DOHH2 (cell line): ENCODE results near the gene KREMEN2.
"Not testable (repeated sequence)": the region's sequence is repeated elsewhere in the genome, so short reads cannot be mapped to it uniquely, and the experiment has no call there.

ENCODE experiments used
- H3F3A ChIP-seq: fragments of 200-600 bp; sonication (generic), shearing (Covaris generic); 2 replicates; pipeline ENCODE4 v1.6.0; 2016; ENCODE audit warnings: antibody characterized with exemption, mild to moderate bottlenecking; ENCODE audit not compliant: control insufficient read depth, insufficient read depth
- H3K27ac ChIP-seq: fragments of 200-600 bp; sonication (generic); 2 replicates; pipeline ENCODE4 v1.5.1; 2014; ENCODE audit warnings: low read depth, mild to moderate bottlenecking, low read length, moderate library complexity
- H3K27me3 ChIP-seq: fragments of 200-600 bp; sonication (generic); 2 replicates; pipeline ENCODE4 v1.6.1; 2014; ENCODE audit warnings: mild to moderate bottlenecking, low read length, mixed read lengths; ENCODE audit not compliant: control insufficient read depth
- H3K36me3 ChIP-seq: fragments of 200-600 bp; sonication (generic); 2 replicates; pipeline ENCODE4 v1.6.1; 2014; ENCODE audit warnings: mild to moderate bottlenecking, low read length, moderate library complexity, mixed read lengths; ENCODE audit not compliant: control insufficient read depth
- H3K4me1 ChIP-seq: fragments of 200-600 bp; sonication (generic); 2 replicates; pipeline ENCODE4 v1.6.1; 2014; ENCODE audit warnings: mild to moderate bottlenecking, low read length, mixed read lengths; ENCODE audit not compliant: control insufficient read depth
- H3K4me2 ChIP-seq: fragments of 200-600 bp; sonication (generic); 2 replicates; pipeline ENCODE4 v1.6.0; 2014; ENCODE audit warnings: mild to moderate bottlenecking, low read length, moderate library complexity
- H3K4me3 ChIP-seq: fragments of 200-600 bp; sonication (generic); 2 replicates; pipeline ENCODE4 v1.5.1; 2014; ENCODE audit warnings: mild to moderate bottlenecking, low read length, mixed read lengths
- H3K79me2 ChIP-seq: fragments of 200-600 bp; sonication (generic); 2 replicates; pipeline ENCODE4 v1.6.1; 2014; ENCODE audit warnings: mild to moderate bottlenecking, low read length, mixed read lengths; ENCODE audit not compliant: control insufficient read depth
- H3K9me2 ChIP-seq: fragments of 200-600 bp; sonication (generic); replicated peaks from 2 replicates; pipeline ENCODE4 v1.6.1; 2014; ENCODE audit warnings: mild to moderate bottlenecking, low read length, mixed read lengths; ENCODE audit not compliant: control insufficient read depth
- H3K9me3 ChIP-seq: fragments of 200-600 bp; sonication (generic); 2 replicates; pipeline ENCODE4 v1.6.1; 2014; ENCODE audit warnings: antibody characterized with exemption, low read length, mixed read lengths; ENCODE audit not compliant: control insufficient read depth, insufficient read depth
- H4K20me1 ChIP-seq: fragments of 200-600 bp; sonication (generic); 2 replicates; pipeline ENCODE4 v1.6.0; 2014; ENCODE audit warnings: low read depth, mild to moderate bottlenecking, antibody characterized with exemption, low read length, moderate library complexity; ENCODE audit not compliant: control insufficient read depth, insufficient read depth
- CTCF ChIP-seq: fragments of 200-600 bp; sonication (generic); IDR thresholded peaks from one replicate; pipeline ENCODE4 v1.5.1; 2014; ENCODE audit warnings: antibody characterized with exemption, mild to moderate bottlenecking, low read depth, low read length; ENCODE audit not compliant: poor library complexity, severe bottlenecking
- EZH2phosphoT487 ChIP-seq: fragments of 200-600 bp; sonication (generic); IDR thresholded peaks from 2 replicates; pipeline ENCODE4 v1.6.1; 2017; ENCODE audit warnings: borderline replicate concordance, mild to moderate bottlenecking, antibody characterized with exemption, low read length, moderate library complexity, mixed read lengths

Gene KREMEN2

GRCh38 chr16:2927010-2927646 is 36.9 kb upstream of the KREMEN2 start:
- no peaks in the 10 kb centered on the region for H3K27me3 ChIP-seq
- no peaks in the 10 kb centered on the region for H3K79me2 ChIP-seq
- H3K36me3 ChIP-seq = peaks cover 3% of the 10 kb centered on the region
- peaks cover 10% of the 10 kb centered on the region for H3K4me1 ChIP-seq
- no peak for TF ChIP-seq EZH2phosphoT487
- TF ChIP-seq CTCF = peak; percentile 99
- H4K20me1 ChIP-seq = no peaks in the 10 kb centered on the region; the same call in 1 of the 2 replicates
- H3K9me3 ChIP-seq = no peaks in the 10 kb centered on the region
- H3K4me2 ChIP-seq = peak overlapping the region; percentile 52
- H3K4me3 ChIP-seq = peak overlapping the region; percentile 23; the same call in 1 of the 2 replicates
- H3K9me2 ChIP-seq = no peaks in the 10 kb centered on the region
- H3F3A ChIP-seq = no peaks in the 10 kb centered on the region; the same call in 1 of the 2 replicates
- H3K27ac ChIP-seq = no peak overlapping the region

- H3F3A ChIP-seq, H3K4me1 ChIP-seq, H3K27me3 ChIP-seq, H3K9me3 ChIP-seq, H3K36me3 ChIP-seq, H3K27ac ChIP-seq, H3K79me2 ChIP-seq, H3K4me2 ChIP-seq, H4K20me1 ChIP-seq, H3K9me2 ChIP-seq, H3K4me3 ChIP-seq: not testable (repeated sequence)
Measured at GRCh38 chr16:2928151-2928550, 35.9 kb upstream of the KREMEN2 start.

GRCh38 chr16:2928796-2929195 is 35.3 kb upstream of the KREMEN2 start:
- H3F3A ChIP-seq = no peaks in the 10 kb centered on the region; the same call in 1 of the 2 replicates
- H3K9me3 ChIP-seq = no peaks in the 10 kb centered on the region
- no peak overlapping the region for H3K27ac ChIP-seq
- H3K4me2 ChIP-seq = no peak overlapping the region
- H3K9me2 ChIP-seq = no peaks in the 10 kb centered on the region
- peaks cover 3% of the 10 kb centered on the region for H3K36me3 ChIP-seq
- H3K27me3 ChIP-seq = no peaks in the 10 kb centered on the region
- H3K79me2 ChIP-seq = no peaks in the 10 kb centered on the region
- no peak overlapping the region for H3K4me3 ChIP-seq
- H3K4me1 ChIP-seq = peaks cover 10% of the 10 kb centered on the region
- no peaks in the 10 kb centered on the region; the same call in 1 of the 2 replicates for H4K20me1 ChIP-seq
- TF ChIP-seq CTCF (no peak), EZH2phosphoT487 (no peak)

- H3K4me1 ChIP-seq = peaks cover 10% of the 10 kb centered on the region
- H4K20me1 ChIP-seq = no peaks in the 10 kb centered on the region; the same call in 1 of the 2 replicates
- TF ChIP-seq CTCF = no peak
- no peak for TF ChIP-seq EZH2phosphoT487
- H3K4me2 ChIP-seq = no peak overlapping the region
- no peaks in the 10 kb centered on the region; the same call in 1 of the 2 replicates for H3F3A ChIP-seq
- no peak overlapping the region for H3K4me3 ChIP-seq
- no peak overlapping the region for H3K27ac ChIP-seq
- no peaks in the 10 kb centered on the region for H3K9me3 ChIP-seq
- no peaks in the 10 kb centered on the region for H3K9me2 ChIP-seq
- peaks cover 3% of the 10 kb centered on the region for H3K36me3 ChIP-seq
- H3K79me2 ChIP-seq = no peaks in the 10 kb centered on the region
- H3K27me3 ChIP-seq = no peaks in the 10 kb centered on the region
Measured at GRCh38 chr16:2929693-2930092, 34.4 kb upstream of the KREMEN2 start.
